ENCODE results near the gene OR10G3. TPM values are rescaled to one million over a fixed set of nuclear protein-coding genes. Genes with fewer than 3 reads are reported as not detected.

Gene OR10G3
- total and polyA plus RNA-seq, 2 experiments from 2014 or later, result not detected

GRCh38 chr14:21529515-21529914, 50.4 kb downstream of the OR10G3 start:
- H3K9me3 Mint-ChIP-seq, result no peaks in the 10 kb centered on the region; the same call in 1 of the 3 replicates
- DNase-seq (ENCODE audit: low spot score), result no peak
- H3K27ac ChIP-seq (ENCODE audit: low read depth), result peak overlapping the region; percentile 99
- peaks cover 83% of the 10 kb centered on the region for H3K79me2 ChIP-seq (replicated peaks; ENCODE audit: insufficient read depth)
- H3K4me2 ChIP-seq, result peak overlapping the region; percentile 82
- peaks cover 21% of the 10 kb centered on the region for H3K27me3 Mint-ChIP-seq (ENCODE audit: insufficient read depth, low read depth, poor library complexity)
- no peaks in the 10 kb centered on the region for H4K20me1 ChIP-seq (replicated peaks; ENCODE audit: insufficient read depth)
- peaks cover 57% of the 10 kb centered on the region for H3K36me3 Mint-ChIP-seq (ENCODE audit: low read depth)
- H2AFZ ChIP-seq, result no peak overlapping the region
- no peak for ATAC-seq
- no peaks in the 10 kb centered on the region for H3K27me3 ChIP-seq (ENCODE audit: insufficient read depth)
- H3K9me2 ChIP-seq (ENCODE audit: insufficient read depth), result no peaks in the 10 kb centered on the region
- TF ChIP-seq EZH2phosphoT487 (IDR thresholded peaks at IDR 0.05; ENCODE audit: unreplicated experiment), result no peak
- TF ChIP-seq ZNF114 (CRISPR knock-in tag; IDR thresholded peaks at IDR 0.05), result no peak
- no peak for TF ChIP-seq ZNF331 (CRISPR knock-in tag; IDR thresholded peaks at IDR 0.05; ENCODE audit: low read depth)
- TF ChIP-seq ETS1 (IDR thresholded peaks at IDR 0.05), result no peak
- TF ChIP-seq STAT1 (IDR thresholded peaks at IDR 0.05; ENCODE audit: unreplicated experiment), result no peak
- no peak for TF ChIP-seq ZNF462 (CRISPR knock-in tag; IDR thresholded peaks at IDR 0.05)
- TF ChIP-seq EZH2 (IDR thresholded peaks at IDR 0.05; ENCODE audit: low read depth, unreplicated experiment), result no peak
- no peak for TF ChIP-seq POLR2AphosphoS5 (IDR thresholded peaks at IDR 0.05; ENCODE audit: low read depth)
- no peak for TF ChIP-seq REST (IDR thresholded peaks at IDR 0.05; ENCODE audit: unreplicated experiment)
- TF ChIP-seq JUNB (IDR thresholded peaks at IDR 0.05; ENCODE audit: unreplicated experiment), result no peak
- TF ChIP-seq CTCF (conservative IDR thresholded peaks at IDR 0.05; ENCODE audit: low read depth in 2 of 2), result no peak
- no peak for TF ChIP-seq NANOG (IDR thresholded peaks at IDR 0.05; ENCODE audit: borderline replicate concordance)
- no peak for TF ChIP-seq CREB1 (CRISPR knock-in tag; IDR thresholded peaks at IDR 0.05; ENCODE audit: low read depth)
- peaks cover 12% of the 10 kb centered on the region for H3F3A ChIP-seq (replicated peaks; ENCODE audit: low read depth)
- peaks cover 2% of the 10 kb centered on the region; the same call in 1 of the 2 replicates for H3K36me3 ChIP-seq (ENCODE audit: insufficient read depth)
- peaks cover 71% of the 10 kb centered on the region for H3K4me1 Mint-ChIP-seq
- no peak overlapping the region; the same call in 2 of the 3 replicates for H3K4me3 Mint-ChIP-seq
- H3K4me3 ChIP-seq, result 0 out of 2 replicates have a peak overlapping the region, but pooled peaks have one; percentile 1
- peaks cover 65% of the 10 kb centered on the region for H3K4me1 ChIP-seq (ENCODE audit: insufficient read depth)
- peak overlapping the region; percentile 99 for H3K27ac Mint-ChIP-seq

Measured in GM23338 (cell line).